ENCODE measurements around the gene NBEAL2.

The NBEAL2 gene

DNA sequence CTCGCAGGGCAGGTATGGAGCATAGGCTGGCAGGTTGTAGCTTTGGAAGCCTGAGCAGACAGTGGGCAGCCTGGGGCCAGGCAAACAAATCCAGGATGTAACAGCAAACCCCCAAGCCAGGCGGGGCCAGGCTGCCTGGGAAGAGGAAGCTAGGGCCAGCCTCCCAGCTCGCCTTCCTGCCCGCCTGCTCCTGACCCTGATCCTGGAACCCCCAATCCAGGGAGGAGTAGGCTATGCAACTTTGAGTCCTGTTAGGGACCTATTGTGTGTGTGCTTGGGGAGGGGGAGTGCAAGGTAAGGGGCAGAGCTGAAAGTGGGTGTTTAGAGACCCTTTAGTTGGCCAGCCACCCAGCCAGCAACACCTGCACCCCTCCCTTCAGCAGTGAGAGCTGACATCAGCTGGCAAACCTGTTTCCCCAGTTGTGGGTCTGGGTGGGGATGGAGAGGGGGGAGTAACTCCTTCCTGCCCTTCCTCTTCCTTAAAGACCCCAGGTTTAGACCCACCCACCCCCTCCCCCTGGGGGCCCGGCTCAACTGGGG, 2.5 kb downstream of the NBEAL2 start:
- ATAC-seq (no peak), DNase-seq (no peak)
- H3K9me3 Mint-ChIP-seq, result no peaks in the 10 kb centered on the region
- H3K27me3 Mint-ChIP-seq, result no peaks in the 10 kb centered on the region
- H3K27ac Mint-ChIP-seq, result no peak overlapping the region
- no peak overlapping the region for H3K4me3 Mint-ChIP-seq
- no peaks in the 10 kb centered on the region for H3K36me3 Mint-ChIP-seq (ENCODE audit: low read depth)
- peaks cover 67% of the 10 kb centered on the region for H3K4me1 Mint-ChIP-seq

DNA sequence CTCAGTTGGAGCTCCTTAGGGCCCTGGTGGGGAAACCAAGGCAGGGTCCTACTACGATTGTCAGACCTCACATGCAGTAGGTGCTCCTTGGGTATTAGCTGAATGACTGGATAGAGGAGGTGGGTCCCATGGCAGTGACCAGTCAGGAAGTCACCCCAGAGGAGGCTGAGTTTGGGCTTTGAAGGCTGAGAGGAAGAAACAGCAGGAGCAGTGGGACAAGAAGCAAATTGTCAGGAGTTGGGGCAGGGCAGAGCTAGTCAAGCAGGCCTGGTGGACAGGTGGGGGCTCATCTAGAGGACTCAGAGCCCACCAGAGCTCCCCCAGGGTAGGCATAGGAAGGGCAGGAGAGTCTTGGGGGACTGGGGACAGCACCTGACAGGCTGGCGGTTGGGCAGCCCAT, 3.1 kb downstream of the NBEAL2 start:
- no peaks in the 10 kb centered on the region for H3K36me3 Mint-ChIP-seq (ENCODE audit: low read depth)
- no peak overlapping the region for H3K4me3 Mint-ChIP-seq
- peaks cover 68% of the 10 kb centered on the region for H3K4me1 Mint-ChIP-seq

DNA sequence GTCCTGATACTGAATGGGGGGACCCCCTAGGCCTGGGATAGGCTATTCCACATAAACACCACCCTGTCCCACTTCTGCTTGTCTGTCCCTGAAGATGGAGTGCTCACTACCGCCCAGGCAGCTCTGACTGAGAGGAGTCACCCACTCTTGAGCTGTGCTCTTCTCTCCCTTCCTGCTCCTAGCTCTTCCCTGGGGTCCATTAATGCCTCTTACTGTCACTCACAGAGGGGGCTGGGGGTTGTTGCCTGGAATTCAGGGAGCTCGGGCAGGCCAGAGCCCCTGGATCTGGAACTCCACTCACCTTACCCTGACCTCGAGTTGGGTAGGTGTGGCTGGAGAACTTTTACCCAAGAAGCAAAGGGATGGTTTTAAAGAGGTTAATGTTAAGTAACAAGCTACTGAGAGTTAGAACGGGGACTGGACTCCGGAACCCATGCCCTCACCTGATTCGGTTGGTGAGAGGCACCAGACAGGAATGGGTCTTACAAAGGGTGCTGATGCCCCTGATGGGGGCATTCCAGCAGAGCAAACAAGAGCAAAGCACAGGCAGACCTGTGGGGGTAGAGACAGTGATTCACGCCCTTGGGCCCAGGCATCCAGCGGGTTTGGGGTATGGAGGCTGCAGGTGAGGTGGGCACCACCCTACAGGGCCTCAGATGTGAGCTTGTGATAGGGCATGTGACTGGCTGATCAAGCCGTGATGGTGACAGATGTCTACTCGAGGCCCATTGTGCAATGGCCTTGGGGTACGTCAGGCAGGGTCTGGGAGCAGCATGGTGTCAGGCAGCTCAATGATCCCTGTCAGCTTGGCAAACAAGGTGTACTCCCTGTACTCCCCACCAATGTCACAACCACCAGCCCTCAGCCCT, 5.4 kb downstream of the NBEAL2 start:
- H3K9me3 Mint-ChIP-seq, result no peaks in the 10 kb centered on the region
- no peak overlapping the region for H3K4me3 Mint-ChIP-seq
- H3K36me3 Mint-ChIP-seq (ENCODE audit: low read depth), result peaks cover 3% of the 10 kb centered on the region
- H3K4me1 Mint-ChIP-seq, result peaks cover 70% of the 10 kb centered on the region
- no peak overlapping the region for H3K27ac Mint-ChIP-seq
- no peaks in the 10 kb centered on the region for H3K27me3 Mint-ChIP-seq
- ATAC-seq (no peak), DNase-seq (no peak)

More for the DNA sequence above, 3.1 kb downstream of the NBEAL2 start:
- no peaks in the 10 kb centered on the region for H3K27me3 Mint-ChIP-seq
- no peak for ATAC-seq
- no peak for DNase-seq
- H3K9me3 Mint-ChIP-seq, result no peaks in the 10 kb centered on the region
- no peak overlapping the region for H3K27ac Mint-ChIP-seq

DNA sequence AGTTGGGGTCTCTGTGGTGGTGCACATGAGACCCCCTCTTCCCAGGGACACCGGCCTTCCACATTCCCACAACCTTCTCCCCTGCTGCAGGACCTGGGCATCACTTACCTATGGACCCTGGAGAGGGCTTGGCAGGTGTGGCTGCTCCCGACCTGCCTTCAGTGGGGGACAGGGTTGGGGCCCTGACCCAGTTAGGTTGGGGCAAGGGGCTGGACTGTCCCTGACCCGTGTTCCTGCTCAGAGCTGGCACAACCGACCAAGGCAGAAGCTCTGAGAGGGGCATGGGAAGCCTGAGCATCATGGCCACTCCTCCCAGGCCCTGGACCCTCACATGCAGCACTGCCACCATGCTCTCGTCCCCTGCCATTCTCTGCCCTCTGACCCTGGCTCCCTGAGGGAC, 6.1 kb downstream of the NBEAL2 start:
- H3K27ac Mint-ChIP-seq, result no peak overlapping the region

DNA sequence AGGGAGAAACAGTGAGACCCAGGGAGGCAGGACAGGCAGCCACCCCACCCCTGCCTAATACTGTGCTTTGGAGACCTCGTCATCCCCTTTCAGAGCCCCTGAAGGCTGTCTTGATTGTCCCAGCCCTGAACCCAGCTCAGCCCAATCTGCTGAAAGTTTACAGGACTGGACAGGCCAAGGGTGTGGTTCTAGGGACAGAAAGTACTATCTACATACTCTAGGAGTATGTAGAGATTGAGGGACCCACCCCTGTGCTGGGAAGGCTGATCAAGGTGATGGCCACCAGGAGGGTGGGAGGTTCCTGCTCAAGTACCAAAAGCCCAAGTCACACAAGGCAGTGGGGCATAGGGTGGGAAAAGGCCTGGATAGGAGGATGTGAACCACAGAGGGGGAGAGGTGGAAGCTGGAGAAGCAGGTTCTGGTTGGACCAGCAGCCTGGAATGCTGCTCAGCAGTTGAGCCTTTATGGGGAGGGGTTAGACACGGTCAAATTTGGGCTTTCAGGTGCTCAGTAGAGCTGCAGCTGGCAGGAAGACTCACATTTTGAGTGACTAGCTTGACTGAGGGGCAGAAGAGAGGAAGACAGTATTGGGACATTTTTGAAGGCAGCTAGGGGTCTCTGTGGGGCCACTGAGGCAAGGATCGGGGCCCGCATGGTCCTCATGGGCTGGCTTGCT, 6.7 kb downstream of the NBEAL2 start:
- H3K4me3 Mint-ChIP-seq, result no peak overlapping the region
- peaks cover 66% of the 10 kb centered on the region for H3K4me1 Mint-ChIP-seq
- ATAC-seq (no peak), DNase-seq (no peak)
- no peaks in the 10 kb centered on the region for H3K9me3 Mint-ChIP-seq
- H3K27ac Mint-ChIP-seq, result peak overlapping the region; percentile 79
- no peaks in the 10 kb centered on the region for H3K27me3 Mint-ChIP-seq
- H3K36me3 Mint-ChIP-seq (ENCODE audit: low read depth), result peaks cover 6% of the 10 kb centered on the region

More for the DNA sequence above, 6.1 kb downstream of the NBEAL2 start:
- Mint-ChIP-seq H3K4me3 (no peak overlapping the region), H3K36me3 (ENCODE audit: low read depth) (peaks cover 6% of the 10 kb centered on the region), H3K4me1 (peaks cover 71% of the 10 kb centered on the region), H3K9me3 (no peaks in the 10 kb centered on the region), H3K27me3 (no peaks in the 10 kb centered on the region)
- ATAC-seq, result no peak
- DNase-seq, result no peak

DNA sequence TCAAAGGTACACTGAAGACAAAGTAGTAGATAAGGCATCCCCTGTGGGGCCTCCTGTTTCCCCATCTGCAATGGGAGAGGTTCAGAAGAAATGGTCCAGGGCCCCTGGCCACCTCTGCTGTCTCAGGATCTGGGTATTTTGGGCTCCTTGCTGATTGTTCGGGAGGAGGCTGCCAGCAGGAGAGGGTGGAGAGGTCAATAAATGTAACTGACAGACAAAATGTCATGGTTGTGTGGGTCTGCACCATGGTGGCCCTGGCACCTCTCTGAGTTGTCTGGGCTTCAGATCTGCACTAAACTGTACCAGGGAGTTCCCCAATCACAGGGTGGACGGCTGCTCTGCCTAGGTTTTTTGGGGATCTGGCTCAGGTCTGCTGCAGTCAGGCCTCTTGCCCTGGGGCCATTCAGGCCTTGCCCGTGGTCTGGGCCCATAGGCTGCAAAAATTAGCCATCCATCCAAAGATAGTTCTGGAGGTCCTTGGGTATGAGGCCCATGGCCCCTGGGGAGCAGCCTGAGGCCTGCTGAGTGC, 7.4 kb downstream of the NBEAL2 start:
- DNase-seq (no peak), ATAC-seq (no peak)
- Mint-ChIP-seq H3K9me3 (no peaks in the 10 kb centered on the region), H3K27ac (peak overlapping the region; percentile 79), H3K36me3 (ENCODE audit: low read depth) (peaks cover 6% of the 10 kb centered on the region), H3K4me3 (peak overlapping the region; percentile 74), H3K27me3 (no peaks in the 10 kb centered on the region), H3K4me1 (peaks cover 61% of the 10 kb centered on the region)

DNA sequence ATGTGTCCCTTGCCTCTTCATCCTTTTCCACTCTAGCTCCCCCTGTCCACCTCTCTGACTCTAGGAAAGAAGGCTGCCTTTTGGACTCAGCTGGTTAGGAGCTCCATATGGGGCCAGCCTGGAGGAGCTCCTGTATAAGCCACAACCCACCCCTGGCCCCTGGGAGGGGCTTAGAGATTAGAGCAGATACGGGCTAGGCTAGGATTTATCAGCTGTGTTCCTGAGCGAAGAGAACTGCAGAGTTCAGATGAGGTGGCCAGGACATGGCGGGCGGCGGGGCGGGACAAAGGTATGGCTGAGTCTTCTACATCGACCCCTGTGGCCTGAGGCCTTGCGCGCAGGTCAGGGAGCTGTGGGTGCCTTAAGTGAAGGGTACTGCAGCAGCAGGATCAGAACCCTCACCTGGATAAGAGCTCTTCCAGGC, 7.9 kb downstream of the NBEAL2 start:
- H3K9me3 Mint-ChIP-seq, result no peaks in the 10 kb centered on the region
- ATAC-seq, result peak; percentile 7
- peak overlapping the region; percentile 74 for H3K4me3 Mint-ChIP-seq
- peaks cover 6% of the 10 kb centered on the region for H3K36me3 Mint-ChIP-seq (ENCODE audit: low read depth)
- no peak for DNase-seq
- no peaks in the 10 kb centered on the region for H3K27me3 Mint-ChIP-seq
- H3K27ac Mint-ChIP-seq, result peak overlapping the region; percentile 79
- H3K4me1 Mint-ChIP-seq, result peaks cover 61% of the 10 kb centered on the region

DNA sequence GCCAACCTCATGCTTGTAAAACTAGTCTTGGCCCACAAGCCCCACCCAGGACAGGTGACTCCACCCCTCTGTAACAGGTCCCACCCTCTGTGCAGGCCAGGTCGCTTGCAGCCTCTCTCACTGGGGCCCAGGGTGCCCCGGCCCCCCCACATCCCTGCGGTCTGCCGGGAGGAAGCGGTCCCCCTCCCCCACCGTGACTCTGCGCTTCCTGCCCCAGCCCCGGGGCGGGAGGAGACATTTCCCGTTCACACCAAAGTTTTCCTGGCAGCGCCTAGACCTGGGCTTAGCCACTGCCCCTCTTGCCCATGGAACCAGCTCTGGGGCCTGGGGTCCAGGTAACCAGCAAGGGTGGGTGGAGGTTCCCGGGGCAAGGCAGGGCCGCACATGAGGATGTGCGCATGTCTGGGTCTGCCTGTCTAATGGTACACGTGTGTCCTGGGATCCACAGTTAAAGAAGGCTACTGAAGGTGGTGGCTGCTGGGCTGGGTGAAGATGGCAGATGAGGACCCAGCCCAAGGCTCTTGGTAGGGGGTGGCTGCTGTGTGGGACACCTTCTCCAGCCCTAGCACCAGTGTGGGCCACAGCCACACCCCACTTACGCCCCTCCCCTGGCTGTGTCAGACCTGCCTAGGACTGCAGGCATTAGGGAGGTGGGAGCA, 8.4 kb downstream of the NBEAL2 start:
- Mint-ChIP-seq H3K27ac (peak overlapping the region; percentile 79), H3K27me3 (no peaks in the 10 kb centered on the region), H3K36me3 (ENCODE audit: low read depth) (peaks cover 6% of the 10 kb centered on the region), H3K4me1 (peaks cover 56% of the 10 kb centered on the region), H3K4me3 (peak overlapping the region; percentile 74), H3K9me3 (no peaks in the 10 kb centered on the region)
- ATAC-seq, result peak; percentile 95
- peak; percentile 84 for DNase-seq

DNA sequence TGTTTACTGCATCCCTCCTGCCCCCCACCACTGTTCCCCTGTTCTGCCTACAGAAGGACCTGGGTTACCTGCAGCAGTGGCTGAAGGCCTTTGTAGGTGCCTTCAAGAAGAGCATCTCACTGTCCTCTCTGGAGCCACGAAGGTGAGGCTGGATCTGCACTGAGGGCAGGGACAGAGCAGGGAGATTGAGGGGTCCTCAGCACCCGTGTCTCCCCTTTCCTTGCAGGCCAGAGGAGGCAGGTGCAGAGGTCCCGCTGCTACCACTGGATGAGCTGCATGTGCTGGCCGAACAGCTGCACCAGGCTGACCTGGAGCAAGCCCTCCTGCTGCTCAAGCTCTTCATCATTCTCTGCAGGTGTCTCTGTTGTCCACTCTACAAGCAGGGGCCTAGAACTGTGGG, 9.2 kb downstream of the NBEAL2 start:
- H3K9me3 Mint-ChIP-seq, result no peaks in the 10 kb centered on the region
- ATAC-seq, result no peak
- H3K4me1 Mint-ChIP-seq, result peaks cover 54% of the 10 kb centered on the region
- H3K27ac Mint-ChIP-seq, result peak overlapping the region; percentile 79
- DNase-seq, result no peak
- H3K27me3 Mint-ChIP-seq, result no peaks in the 10 kb centered on the region
- peaks cover 6% of the 10 kb centered on the region for H3K36me3 Mint-ChIP-seq (ENCODE audit: low read depth)
- H3K4me3 Mint-ChIP-seq, result peak overlapping the region; percentile 16

DNA sequence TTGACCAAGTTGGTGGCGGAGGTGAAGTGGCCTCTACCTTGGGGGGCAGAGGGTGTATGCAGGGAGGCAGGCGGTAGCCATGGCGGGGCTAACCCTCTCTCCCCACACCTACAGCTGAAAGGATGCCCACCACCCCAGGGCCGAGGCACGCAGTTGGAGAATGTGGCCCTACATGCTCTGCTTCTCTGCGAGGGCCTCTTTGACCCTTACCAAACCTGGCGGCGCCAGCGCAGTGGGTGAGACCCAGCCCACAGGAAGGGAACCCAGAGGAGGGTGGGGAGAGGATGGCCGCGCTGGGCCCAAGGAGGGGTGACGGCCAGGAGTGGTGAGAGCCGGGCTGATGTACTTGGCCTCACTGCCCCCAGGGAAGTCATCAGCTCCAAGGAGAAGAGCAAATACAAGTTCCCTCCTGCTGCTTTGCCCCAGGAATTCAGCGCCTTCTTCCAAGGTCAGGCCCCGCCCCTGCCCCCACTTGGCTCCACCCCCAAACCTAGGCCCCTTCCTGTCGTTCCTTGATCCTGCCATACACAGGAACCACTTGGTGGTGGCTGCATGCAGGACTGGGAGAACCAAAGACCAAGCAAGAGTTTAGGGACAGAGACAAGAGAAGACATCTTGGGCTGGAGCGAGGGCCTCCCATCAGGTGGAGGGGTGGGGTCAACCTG, 9.8 kb downstream of the NBEAL2 start:
- peaks cover 7% of the 10 kb centered on the region for H3K36me3 Mint-ChIP-seq (ENCODE audit: low read depth)
- no peak for ATAC-seq
- no peak for DNase-seq

DNA sequence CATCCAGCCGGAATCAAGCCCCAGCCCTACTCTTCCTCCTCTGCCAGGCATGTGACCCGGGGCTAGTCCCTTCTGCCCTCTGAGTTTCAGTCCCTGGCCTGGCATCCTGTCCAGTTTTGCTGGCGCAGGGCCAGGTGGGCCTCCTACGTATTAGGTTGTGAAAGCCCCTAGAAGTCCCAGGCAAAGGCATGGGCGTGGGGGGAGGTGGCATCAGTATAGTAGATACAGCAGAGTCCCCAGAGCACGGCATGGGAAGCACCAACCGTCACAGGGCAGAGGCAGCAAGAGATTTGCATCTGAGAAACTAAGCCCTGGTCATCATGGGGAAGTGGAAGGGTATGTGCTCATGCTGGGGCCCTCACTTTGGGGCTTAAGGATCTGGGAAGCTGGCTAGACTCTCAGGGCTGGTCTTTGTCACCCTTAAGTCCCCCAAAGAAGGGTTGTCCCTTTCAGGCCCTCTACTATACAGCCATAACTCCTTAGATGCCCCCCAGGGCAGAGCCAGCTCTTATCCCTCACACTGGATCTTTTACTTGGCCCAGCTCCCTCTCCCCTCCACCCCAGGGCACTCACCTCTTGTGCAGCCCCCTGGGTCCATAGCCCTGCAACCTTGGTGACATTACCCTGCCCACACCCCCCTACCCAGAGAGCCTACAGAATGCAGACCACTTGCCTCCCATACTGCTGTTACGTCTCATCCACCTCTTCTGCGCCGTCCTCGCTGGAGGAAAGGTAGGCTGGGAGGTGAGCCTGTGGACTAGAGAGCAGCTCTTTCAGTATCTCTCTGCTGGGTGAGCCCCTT, 11.3 kb downstream of the NBEAL2 start:
- DNase-seq (no peak), ATAC-seq (no peak)
- H3K27ac Mint-ChIP-seq, result peak overlapping the region; percentile 10
- H3K4me1 Mint-ChIP-seq, result peaks cover 39% of the 10 kb centered on the region
- no peak overlapping the region for H3K4me3 Mint-ChIP-seq
- no peaks in the 10 kb centered on the region for H3K27me3 Mint-ChIP-seq
- no peaks in the 10 kb centered on the region for H3K9me3 Mint-ChIP-seq
- peaks cover 8% of the 10 kb centered on the region for H3K36me3 Mint-ChIP-seq (ENCODE audit: low read depth)

More for the DNA sequence above, 9.8 kb downstream of the NBEAL2 start:
- peaks cover 54% of the 10 kb centered on the region for H3K4me1 Mint-ChIP-seq
- peak overlapping the region; percentile 16 for H3K4me3 Mint-ChIP-seq
- no peaks in the 10 kb centered on the region for H3K27me3 Mint-ChIP-seq
- H3K9me3 Mint-ChIP-seq, result no peaks in the 10 kb centered on the region
- peak overlapping the region; percentile 67 for H3K27ac Mint-ChIP-seq

DNA sequence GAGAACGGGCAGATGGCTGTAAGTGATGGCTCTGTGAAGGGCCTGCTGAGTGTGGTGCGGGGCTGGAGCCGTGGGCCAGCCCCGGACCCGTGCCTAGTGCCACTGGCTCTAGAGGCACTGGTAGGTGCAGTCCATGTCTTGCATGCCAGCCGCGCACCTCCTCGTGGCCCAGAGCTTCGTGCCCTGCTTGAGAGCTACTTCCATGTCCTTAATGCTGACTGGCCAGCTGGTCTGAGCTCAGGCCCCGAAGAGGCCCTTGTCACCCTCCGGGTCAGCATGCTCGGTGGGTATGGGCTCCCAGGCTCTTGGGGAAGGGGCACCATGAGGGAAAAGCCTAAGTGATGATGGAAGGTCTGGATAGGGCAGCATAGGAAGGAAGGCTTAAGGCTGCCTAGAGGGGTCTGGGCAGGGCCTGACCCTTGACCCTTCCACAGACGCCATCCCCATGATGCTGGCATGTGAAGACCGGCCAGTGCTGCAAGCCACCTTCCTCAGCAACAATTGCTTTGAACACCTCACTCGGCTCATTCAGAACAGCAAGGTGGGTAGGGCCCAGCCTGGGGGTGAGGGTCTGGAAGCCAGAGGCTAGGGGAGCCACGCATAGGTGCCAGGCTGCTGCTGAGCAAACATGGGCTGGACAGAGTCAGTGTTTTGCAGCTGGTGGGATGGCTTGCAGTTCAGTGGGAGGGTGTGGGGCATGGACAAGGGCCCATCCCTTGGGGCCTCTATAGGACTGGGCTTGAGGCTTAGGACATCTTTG, 12.1 kb downstream of the NBEAL2 start:
- Mint-ChIP-seq H3K27me3 (no peaks in the 10 kb centered on the region), H3K36me3 (ENCODE audit: low read depth) (peaks cover 8% of the 10 kb centered on the region), H3K27ac (no peak overlapping the region), H3K4me3 (no peak overlapping the region), H3K9me3 (no peaks in the 10 kb centered on the region), H3K4me1 (peaks cover 31% of the 10 kb centered on the region)
- ATAC-seq (no peak), DNase-seq (no peak)

DNA sequence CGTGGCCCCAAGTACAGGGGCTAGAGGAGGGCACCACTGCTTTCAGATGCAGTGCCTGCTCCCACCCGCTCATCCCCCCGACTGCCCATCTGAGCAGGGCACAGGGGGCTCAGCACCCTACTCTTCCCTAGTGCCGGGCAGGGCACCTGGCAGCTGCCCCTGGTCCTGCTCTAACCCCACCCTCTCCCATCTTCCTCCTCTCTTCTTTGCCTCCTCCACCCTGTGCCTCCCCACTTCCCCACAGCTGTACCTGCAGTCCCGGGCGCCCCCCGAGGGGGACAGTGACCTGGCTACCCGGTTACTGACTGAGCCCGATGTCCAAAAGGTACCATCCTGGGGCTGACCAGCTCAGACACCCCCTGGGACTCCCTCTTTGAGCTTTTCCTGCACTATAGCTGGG, 12.8 kb downstream of the NBEAL2 start:
- Mint-ChIP-seq H3K9me3 (no peaks in the 10 kb centered on the region), H3K36me3 (ENCODE audit: low read depth) (peaks cover 8% of the 10 kb centered on the region), H3K4me3 (no peak overlapping the region), H3K27ac (no peak overlapping the region), H3K4me1 (peaks cover 30% of the 10 kb centered on the region), H3K27me3 (no peaks in the 10 kb centered on the region)
- ATAC-seq (no peak), DNase-seq (no peak)
